Heart right ventricle (tissue), 16 donors: ENCODE measurements around the gene SS18L1. TPM values are rescaled to one million over a fixed set of nuclear protein-coding genes. Genes with fewer than 3 reads are reported as not detected.

Source experiments
- ATAC-seq, 8 donors: fragments of 200-7000 bp; cut with Tn5 transposase; one replicate each; pipeline ENCODE4 v1.9.1; 2020; ENCODE audit warnings: mild to moderate bottlenecking in 8 of 8, moderate library complexity in 8 of 8, moderate number of reproducible peaks in 1 of 8
- DNase-seq, 2 donors: peaks; one replicate each; pipeline ENCODE4 v3.0.0-alpha.2; 2020
- H3K27ac ChIP-seq, 10 donors: fragments of 200-600 bp; sonication (generic) in 2 of 10; one replicate each; pipeline versions ENCODE4 v1.5.0 to v1.8.0; 2020 to 2022; ENCODE audit warnings: mild to moderate bottlenecking in 3 of 10
- H3K27me3 ChIP-seq, 7 donors: fragments of 200-600 bp; one replicate each; pipeline ENCODE4 v1.8.0; 2021 to 2022; ENCODE audit warnings: mild to moderate bottlenecking in 2 of 7
- H3K36me3 ChIP-seq, 9 donors: fragments of 200-600 bp; sonication (generic) in 1 of 9; one replicate each; pipeline versions ENCODE4 v1.5.0 to v1.8.0; 2020 to 2022; ENCODE audit warnings: mild to moderate bottlenecking in 2 of 9
- H3K4me1 ChIP-seq, 9 donors: fragments of 200-600 bp; sonication (generic) in 1 of 9; one replicate each; pipeline versions ENCODE4 v1.5.0 to v1.8.0; 2020 to 2022; ENCODE audit warnings: mild to moderate bottlenecking in 4 of 9
- H3K4me3 ChIP-seq, 10 donors: fragments of 200-600 bp; sonication (generic) in 2 of 10; one replicate each; pipeline versions ENCODE4 v1.5.0 to v1.8.0; 2020 to 2022; ENCODE audit warnings: mild to moderate bottlenecking in 7 of 10, moderate library complexity in 2 of 10
- H3K9me3 ChIP-seq, 11 donors: fragments of 200-600 bp in 10 of 11; sonication (generic) in 2 of 11; one replicate each; pipeline versions ENCODE4 v1.5.0 to v1.8.0; 2013 to 2022; ENCODE audit warnings: mild to moderate bottlenecking in 2 of 11, control low read depth in 1 of 11, moderate library complexity in 1 of 11
- CTCF ChIP-seq, 9 donors: fragments of 200-600 bp; sonication (generic) in 2 of 9; IDR thresholded peaks; one replicate each; pipeline versions ENCODE4 v1.5.0 to v1.8.0; 2021 to 2022; ENCODE audit warnings: antibody characterized with exemption in 9 of 9, mild to moderate bottlenecking in 5 of 9, moderate library complexity in 1 of 9
- WGBS, 2 donors: extraction: QIAGEN DNeasy Blood & Tissue Kit; methylation state at CpG; one replicate each; pipeline ENCODE4 v1.1.7; 2013; ENCODE audit warnings: inconsistent platforms in 1 of 2; 5-methylcytosine and 5-hydroxymethylcytosine counted together
- intact Hi-C, 10 donors: fragments of 100-400 bp; cut with DNase I; formaldehyde crosslinking; loops; one replicate each; pipeline versions ENCODE4 v1.11.1 to v1.14.2; 2022
- polyA plus RNA-seq, 2 donors: library from polyadenylated mRNA; stranded (reverse); fragments of 200-250 nt; gene quantifications; one replicate each; pipeline ENCODE4 v1.2.3, GENCODE V29; 2013
- total RNA-seq, 10 donors: library from RNA; stranded (reverse); fragmentation: NEBNext Ultra II Directional in 3 of 10; extraction: Animal tissue kit (Norgen Biotek cat#: 25700) in 3 of 10; gene quantifications; one replicate each; pipeline versions ENCODE4 v1.2.1 to v1.2.4, GENCODE V29; 2021 to 2023
- donor health status: Arrhythmogenic right ventricular cardiomyopathy.
- donor health status: ischemic (EF 13 %, LVEDD 7.1; RV severe dilation, severe dysfunction).
- donor health status: healthy with polysubstance abuse.
- donor health status: DM: no; HTN: yes; CAD: no.
- donor health status: DM: no; HTN: no; CAD: no.
- donor health status: ischemic (EF 25% LVEDD 6.9; RV normal size, moderate dysfunction).
- donor health status: ischemic (EF 25% LVEDD 5.7; RV mildly dilated, moderate dysfunction).
- donor health status: healthy.
- donor health status: DM: yes; HTN: yes; CAD: no.
- donor health status: Ischemic cardiomyopathy.
- donor health status: ischemic (EF 35%, LVEDD 5.7; RV mildly dilated, moderate dysfunction).
- donor health status: nonischemic (EF 11% LVEDD 7.7; RV severe dilation, severe dysfunction).
- donor health status: DM: yes; HTN: yes; CAD: no.
- donor health status: PGD.
- donor health status: ischemic (EF 29% LVEDD 5.4; RV normal size, mild dysfunction).
- donor health status: nonischemic (EF 23%, LVEDD 6.1; RV moderate dilation, normal function).

Gene SS18L1
- total and polyA plus RNA-seq, 12 donors, result 5.2 to 22.3 (median 7.4) TPM

- TF ChIP-seq CTCF (IDR thresholded peaks at IDR 0.05), result no peak
- ATAC-seq (no peak), DNase-seq (peak in 1 of 2 donors; percentile 4)
Observed at GRCh38 chr20:62174870-62175624, 31.5 kb downstream of the SS18L1 start.

GRCh38 chr20:62175711-62176110 is 32.1 kb downstream of the SS18L1 start:
- no peak for ATAC-seq
- 94 to 98% methylated on average over 10 of the region's 10 CpGs for WGBS, 2 donors
- no peak for DNase-seq
- no peaks in the 10 kb centered on the region for H3K27me3 ChIP-seq
- H3K4me3 ChIP-seq, result no peak overlapping the region
- peaks cover 0 to 14% (median 0%) of the 10 kb centered on the region in 9 donors for H3K4me1 ChIP-seq
- H3K27ac ChIP-seq, result no peak overlapping the region
- no peak for TF ChIP-seq CTCF (IDR thresholded peaks at IDR 0.05)
- intact Hi-C loops, result no loop called here
- H3K9me3 ChIP-seq, result no peaks in the 10 kb centered on the region
- H3K36me3 ChIP-seq, result peaks cover 0 to 79% (median 0%) of the 10 kb centered on the region in 9 donors

More at GRCh38 chr20:62174870-62175624, 31.5 kb downstream of the SS18L1 start:
- peaks cover 0 to 16% (median 0%) of the 10 kb centered on the region in 9 donors for H3K4me1 ChIP-seq
- peaks cover 0 to 76% (median 0%) of the 10 kb centered on the region in 9 donors for H3K36me3 ChIP-seq
- WGBS, 2 donors, result 96 to 97% methylated on average over 26 of the region's 26 CpGs
- no peaks in the 10 kb centered on the region for H3K27me3 ChIP-seq
- no peaks in the 10 kb centered on the region for H3K9me3 ChIP-seq
- H3K27ac ChIP-seq, result no peak overlapping the region
- intact Hi-C loops, result no loop called here
- no peak overlapping the region for H3K4me3 ChIP-seq

- peaks cover 0 to 82% (median 0%) of the 10 kb centered on the region in 9 donors for H3K36me3 ChIP-seq
- peaks cover 0 to 7% (median 2%) of the 10 kb centered on the region in 9 donors for H3K4me1 ChIP-seq
- ATAC-seq, result no peak
- no peak overlapping the region for H3K27ac ChIP-seq
- H3K9me3 ChIP-seq, result no peaks in the 10 kb centered on the region
- 93 to 94% methylated on average over 15 of the region's 15 CpGs for WGBS, 2 donors
- intact Hi-C loops, result no loop called here
- TF ChIP-seq CTCF (IDR thresholded peaks at IDR 0.05), result no peak
- H3K4me3 ChIP-seq, result no peak overlapping the region
- H3K27me3 ChIP-seq, result no peaks in the 10 kb centered on the region
- no peak for DNase-seq
Observed at GRCh38 chr20:62176866-62177265, 33.3 kb downstream of the SS18L1 start.

- 86 to 88% methylated on average over 9 of the region's 9 CpGs for whole genome bisulfite sequencing, 2 donors
- no peak for ATAC-seq
- intact Hi-C loops, result no loop called here
- Histone ChIP-seq H3K4me3 (no peak overlapping the region), H3K36me3 (peaks cover 0 to 79% (median 0%) of the 10 kb centered on the region in 9 donors), H3K4me1 (peaks cover 0 to 8% (median 6%) of the 10 kb centered on the region in 9 donors), H3K27ac (no peak overlapping the region), H3K27me3 (no peaks in the 10 kb centered on the region), H3K9me3 (no peaks in the 10 kb centered on the region)
- no peak for DNase-seq
- no peak for TF ChIP-seq CTCF (IDR thresholded peaks at IDR 0.05)
Observed at GRCh38 chr20:62177307-62177706, 33.7 kb downstream of the SS18L1 start.
